ENCODE results near the gene COMT. TPM values are rescaled to one million over a fixed set of nuclear protein-coding genes. Genes with fewer than 3 reads are reported as not detected.

COMT gene
- total RNA-seq, 1 experiment from 2014 or later: 109 TPM

DNA sequence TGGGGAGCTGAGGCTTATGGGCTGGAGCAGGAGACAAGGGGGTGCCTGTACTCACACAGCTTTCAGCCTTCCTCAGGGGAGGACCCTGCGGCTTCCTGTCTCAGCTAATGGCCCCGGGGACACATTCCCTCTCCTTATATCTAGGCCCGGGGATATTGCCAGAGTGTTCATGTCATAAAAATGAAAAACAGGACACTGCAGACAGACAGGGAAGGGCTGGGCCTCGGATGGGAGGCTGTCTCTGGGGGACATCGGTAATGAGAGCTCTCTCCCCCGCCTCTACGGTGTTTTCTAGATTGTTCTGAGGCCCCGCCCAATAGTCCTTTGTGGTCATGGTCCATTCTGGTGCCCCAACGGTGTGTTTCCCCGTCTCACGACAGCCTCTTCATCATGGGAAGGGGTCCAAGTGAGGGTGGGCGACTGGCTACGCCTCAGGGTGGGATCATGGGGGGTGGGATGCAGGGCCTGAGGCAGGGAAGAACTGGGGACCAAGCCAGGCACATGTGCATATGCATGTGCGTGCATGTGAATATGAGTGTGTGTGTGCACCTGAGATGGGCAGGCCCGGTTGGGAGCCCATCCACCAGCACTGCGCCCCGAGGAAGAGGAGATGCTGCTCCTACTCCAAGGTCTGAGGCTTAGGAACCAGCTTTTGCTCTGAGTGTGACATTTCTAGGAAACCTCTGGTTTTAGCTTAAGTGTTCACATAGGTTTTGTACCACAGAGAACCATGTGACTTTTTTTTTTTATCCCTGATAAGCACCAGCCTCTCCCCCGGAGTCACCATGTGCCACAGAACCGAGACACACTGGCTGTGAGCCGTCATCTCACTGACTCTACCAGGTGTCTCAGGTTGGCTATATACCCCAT lies 69.8 kb downstream of the COMT start:
- Histone ChIP-seq H3K9me3 (ENCODE audit: control insufficient read depth in 1 of 2, insufficient read depth in 1 of 2, low read depth in 1 of 2, low read length in 2 of 2) (no peaks in the 10 kb centered on the region), H2AFZ (ENCODE audit: low read depth, low read length, poor library complexity, severe bottlenecking) (no peak overlapping the region)

More for the DNA sequence above, 69.8 kb downstream of the COMT start:
- Histone ChIP-seq H3K4me1 (ENCODE audit: control insufficient read depth in 1 of 2, insufficient read depth in 2 of 2, low read length in 2 of 2) (peaks cover 10 to 20% of the 10 kb centered on the region in 2 experiments; a peak in 3 of 4 replicates), H3K27ac (ENCODE audit: low read depth, low read length) (no peak overlapping the region), H3K9ac (ENCODE audit: low read length) (no peak overlapping the region), H3K9me2 (ENCODE audit: insufficient read depth) (no peaks in the 10 kb centered on the region), H4K20me1 (ENCODE audit: insufficient read depth) (no peaks in the 10 kb centered on the region), H3K27me3 (ENCODE audit: insufficient read depth, low read length) (no peaks in the 10 kb centered on the region), H3K4me3 (replicated peaks in 1 of 2; ENCODE audit: low read depth in 1 of 2, low read length in 2 of 2) (no peak overlapping the region), H3K36me3 (ENCODE audit: control insufficient read depth in 1 of 2, insufficient read depth in 2 of 2, low read length in 2 of 2) (no peaks in the 10 kb centered on the region), H3K79me2 (ENCODE audit: insufficient read depth, low read length) (no peaks in the 10 kb centered on the region), H3K4me2 (ENCODE audit: low read length) (no peak overlapping the region)
- DNase-seq (ENCODE audit: low read depth, low spot score) (no peak), ATAC-seq (no peak)
- no TSS peak for BruUV-seq (replicated peaks)
- no peak for TF ChIP-seq ZNF274 (IDR thresholded peaks at IDR 0.05; ENCODE audit: low read depth, low read length)
- TF ChIP-seq, protein P1, sequence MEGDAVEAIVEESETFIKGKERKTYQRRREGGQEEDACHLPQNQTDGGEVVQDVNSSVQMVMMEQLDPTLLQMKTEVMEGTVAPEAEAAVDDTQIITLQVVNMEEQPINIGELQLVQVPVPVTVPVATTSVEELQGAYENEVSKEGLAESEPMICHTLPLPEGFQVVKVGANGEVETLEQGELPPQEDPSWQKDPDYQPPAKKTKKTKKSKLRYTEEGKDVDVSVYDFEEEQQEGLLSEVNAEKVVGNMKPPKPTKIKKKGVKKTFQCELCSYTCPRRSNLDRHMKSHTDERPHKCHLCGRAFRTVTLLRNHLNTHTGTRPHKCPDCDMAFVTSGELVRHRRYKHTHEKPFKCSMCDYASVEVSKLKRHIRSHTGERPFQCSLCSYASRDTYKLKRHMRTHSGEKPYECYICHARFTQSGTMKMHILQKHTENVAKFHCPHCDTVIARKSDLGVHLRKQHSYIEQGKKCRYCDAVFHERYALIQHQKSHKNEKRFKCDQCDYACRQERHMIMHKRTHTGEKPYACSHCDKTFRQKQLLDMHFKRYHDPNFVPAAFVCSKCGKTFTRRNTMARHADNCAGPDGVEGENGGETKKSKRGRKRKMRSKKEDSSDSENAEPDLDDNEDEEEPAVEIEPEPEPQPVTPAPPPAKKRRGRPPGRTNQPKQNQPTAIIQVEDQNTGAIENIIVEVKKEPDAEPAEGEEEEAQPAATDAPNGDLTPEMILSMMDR (IDR thresholded peaks at IDR 0.05 in 2 of 3, conservative IDR thresholded peaks at IDR 0.05 in 1 of 3; ENCODE audit: borderline replicate concordance in 1 of 3, insufficient read depth in 1 of 3, low read depth in 2 of 3, low read length in 2 of 3): no peak
- POLR2A ChIA-PET: interaction anchor here (1.6 kb wide), 1 partner anchor 10 kb away, joined by 3 read pairs; the partner anchor contains the start of gene TANGO2
- RAD21 ChIA-PET (ENCODE audit: low non-redundant PET in 1 of 2, low total read pairs in 2 of 2, uncharacterized antibody in 2 of 2, unreplicated experiment in 2 of 2): no interaction called here
- intact Hi-C loops (cut with micrococcal nuclease): loop anchor here (5.0 kb wide), 1 partner anchor 39 kb away; no protein-coding TSS in a partner anchor
- CTCF ChIA-PET: no interaction called here
